Measurements from ENCODE around the gene GMDS.
A peak's percentile ranks its signal among the peaks of the same experiment; 100 is the strongest.

The GMDS gene

DNA sequence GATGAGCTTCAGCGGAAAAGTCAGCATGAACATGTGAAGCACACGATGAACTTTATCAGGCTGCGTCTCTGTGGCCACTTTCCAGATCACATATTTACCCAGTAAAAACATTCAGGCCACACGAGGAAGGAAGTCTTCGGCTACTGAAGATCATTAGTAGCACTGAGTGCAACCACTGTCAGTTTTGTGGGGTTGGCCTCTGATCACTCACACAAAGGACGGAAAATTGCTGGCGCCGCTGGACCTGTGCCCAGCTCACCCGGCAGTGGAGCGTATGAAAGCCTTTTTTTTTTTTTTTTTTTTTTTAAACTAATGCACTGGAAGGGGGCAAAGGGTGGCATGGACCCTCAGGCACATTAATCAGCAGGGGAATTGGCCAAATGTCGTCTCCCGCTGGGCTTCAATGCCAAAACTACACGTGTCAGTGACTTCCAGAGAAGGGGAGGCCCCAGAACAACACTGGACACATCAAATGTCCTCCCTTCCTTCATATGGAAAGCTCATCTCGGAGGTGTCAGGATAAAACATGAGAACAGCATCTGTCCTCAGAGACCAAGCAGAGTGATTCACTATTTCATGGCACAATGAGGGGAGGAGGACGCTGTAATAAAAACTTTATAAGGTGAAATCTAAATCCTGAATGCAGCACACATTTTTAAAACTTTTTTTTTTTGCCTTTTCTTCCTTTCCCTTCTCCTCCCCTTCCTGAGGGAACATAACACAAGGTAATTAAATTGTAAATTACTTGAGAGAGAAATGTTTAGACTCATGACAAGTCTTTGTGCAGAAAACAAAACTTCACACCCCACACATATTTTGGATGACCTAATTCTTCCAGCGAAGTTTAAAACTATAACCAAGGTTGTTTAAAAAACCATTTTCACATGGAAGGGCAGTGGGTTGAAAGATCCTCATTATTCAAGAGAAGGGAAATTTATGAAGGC, 412.3 kb downstream of the GMDS start:
- Histone ChIP-seq H3K4me3 (ENCODE audit: low read length, poor library complexity, severe bottlenecking) (no peak overlapping the region), H3K79me2 (ENCODE audit: insufficient read depth, low read length) (no peaks in the 10 kb centered on the region), H4K20me1 (ENCODE audit: insufficient read depth, low read length, poor library complexity, severe bottlenecking) (no peaks in the 10 kb centered on the region), H3K9me3 (ENCODE audit: insufficient read depth, low read depth, low read length) (peaks cover 7% of the 10 kb centered on the region; the same call in 1 of the 2 replicates), H3K4me1 (ENCODE audit: insufficient read depth, low read length, poor library complexity, severe bottlenecking) (peaks cover 27% of the 10 kb centered on the region), H2AFZ (ENCODE audit: low read length) (no peak overlapping the region), H3K36me3 (ENCODE audit: insufficient read depth, low read length) (peaks cover 4% of the 10 kb centered on the region; the same call in 1 of the 2 replicates), H3K4me2 (ENCODE audit: low read depth, low read length, poor library complexity, severe bottlenecking) (peak overlapping the region; percentile 40), H3K27me3 (ENCODE audit: insufficient read depth, low read length, poor library complexity, severe bottlenecking) (no peaks in the 10 kb centered on the region), H3K9ac (ENCODE audit: low read depth, low read length, poor library complexity, severe bottlenecking) (peak overlapping the region; percentile 43), H3F3A (ENCODE audit: low read depth) (no peaks in the 10 kb centered on the region), H3K9me2 (replicated peaks; ENCODE audit: low read depth, low read length) (no peaks in the 10 kb centered on the region)
- TF ChIP-seq, protein P1, sequence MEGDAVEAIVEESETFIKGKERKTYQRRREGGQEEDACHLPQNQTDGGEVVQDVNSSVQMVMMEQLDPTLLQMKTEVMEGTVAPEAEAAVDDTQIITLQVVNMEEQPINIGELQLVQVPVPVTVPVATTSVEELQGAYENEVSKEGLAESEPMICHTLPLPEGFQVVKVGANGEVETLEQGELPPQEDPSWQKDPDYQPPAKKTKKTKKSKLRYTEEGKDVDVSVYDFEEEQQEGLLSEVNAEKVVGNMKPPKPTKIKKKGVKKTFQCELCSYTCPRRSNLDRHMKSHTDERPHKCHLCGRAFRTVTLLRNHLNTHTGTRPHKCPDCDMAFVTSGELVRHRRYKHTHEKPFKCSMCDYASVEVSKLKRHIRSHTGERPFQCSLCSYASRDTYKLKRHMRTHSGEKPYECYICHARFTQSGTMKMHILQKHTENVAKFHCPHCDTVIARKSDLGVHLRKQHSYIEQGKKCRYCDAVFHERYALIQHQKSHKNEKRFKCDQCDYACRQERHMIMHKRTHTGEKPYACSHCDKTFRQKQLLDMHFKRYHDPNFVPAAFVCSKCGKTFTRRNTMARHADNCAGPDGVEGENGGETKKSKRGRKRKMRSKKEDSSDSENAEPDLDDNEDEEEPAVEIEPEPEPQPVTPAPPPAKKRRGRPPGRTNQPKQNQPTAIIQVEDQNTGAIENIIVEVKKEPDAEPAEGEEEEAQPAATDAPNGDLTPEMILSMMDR (conservative IDR thresholded peaks at IDR 0.05; ENCODE audit: low read length): no peak
- TF ChIP-seq EZH2phosphoT487 (IDR thresholded peaks at IDR 0.05; ENCODE audit: borderline replicate concordance): no peak

DNA sequence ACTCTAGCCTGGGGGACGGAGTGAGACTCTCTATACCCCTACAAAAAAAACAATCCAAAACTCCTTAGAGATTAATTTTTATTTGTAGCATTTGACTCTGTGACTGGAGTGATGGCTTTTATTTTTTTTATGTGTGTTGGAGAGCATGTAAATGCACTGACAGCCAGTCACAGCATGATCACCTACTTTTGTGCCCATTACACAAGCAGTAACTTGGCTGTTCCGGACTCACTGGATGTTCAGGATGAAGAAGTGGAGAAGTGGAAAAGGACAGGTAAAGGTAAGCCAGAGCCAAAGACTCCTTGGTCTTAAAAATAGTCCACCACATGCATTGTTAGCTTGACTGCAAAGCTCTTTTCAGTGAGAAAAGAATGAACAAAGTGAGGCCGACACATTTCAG, 413.0 kb downstream of the GMDS start:
- Histone ChIP-seq H3F3A (ENCODE audit: low read depth) (no peaks in the 10 kb centered on the region), H3K36me3 (ENCODE audit: insufficient read depth, low read length) (peaks cover 4% of the 10 kb centered on the region; the same call in 1 of the 2 replicates), H2AFZ (ENCODE audit: low read length) (no peak overlapping the region), H3K79me2 (ENCODE audit: insufficient read depth, low read length) (no peaks in the 10 kb centered on the region), H3K9ac (ENCODE audit: low read depth, low read length, poor library complexity, severe bottlenecking) (peak overlapping the region; percentile 43), H4K20me1 (ENCODE audit: insufficient read depth, low read length, poor library complexity, severe bottlenecking) (no peaks in the 10 kb centered on the region), H3K9me2 (replicated peaks; ENCODE audit: low read depth, low read length) (no peaks in the 10 kb centered on the region), H3K27me3 (ENCODE audit: insufficient read depth, low read length, poor library complexity, severe bottlenecking) (no peaks in the 10 kb centered on the region), H3K4me3 (ENCODE audit: low read length, poor library complexity, severe bottlenecking) (no peak overlapping the region), H3K4me2 (ENCODE audit: low read depth, low read length, poor library complexity, severe bottlenecking) (peak overlapping the region; percentile 40), H3K4me1 (ENCODE audit: insufficient read depth, low read length, poor library complexity, severe bottlenecking) (peaks cover 20% of the 10 kb centered on the region), H3K9me3 (ENCODE audit: insufficient read depth, low read depth, low read length) (peaks cover 15% of the 10 kb centered on the region; the same call in 1 of the 2 replicates)
- TF ChIP-seq, protein P1 (conservative IDR thresholded peaks at IDR 0.05; ENCODE audit: low read length): no peak
- TF ChIP-seq EZH2phosphoT487 (IDR thresholded peaks at IDR 0.05; ENCODE audit: borderline replicate concordance): no peak

DNA sequence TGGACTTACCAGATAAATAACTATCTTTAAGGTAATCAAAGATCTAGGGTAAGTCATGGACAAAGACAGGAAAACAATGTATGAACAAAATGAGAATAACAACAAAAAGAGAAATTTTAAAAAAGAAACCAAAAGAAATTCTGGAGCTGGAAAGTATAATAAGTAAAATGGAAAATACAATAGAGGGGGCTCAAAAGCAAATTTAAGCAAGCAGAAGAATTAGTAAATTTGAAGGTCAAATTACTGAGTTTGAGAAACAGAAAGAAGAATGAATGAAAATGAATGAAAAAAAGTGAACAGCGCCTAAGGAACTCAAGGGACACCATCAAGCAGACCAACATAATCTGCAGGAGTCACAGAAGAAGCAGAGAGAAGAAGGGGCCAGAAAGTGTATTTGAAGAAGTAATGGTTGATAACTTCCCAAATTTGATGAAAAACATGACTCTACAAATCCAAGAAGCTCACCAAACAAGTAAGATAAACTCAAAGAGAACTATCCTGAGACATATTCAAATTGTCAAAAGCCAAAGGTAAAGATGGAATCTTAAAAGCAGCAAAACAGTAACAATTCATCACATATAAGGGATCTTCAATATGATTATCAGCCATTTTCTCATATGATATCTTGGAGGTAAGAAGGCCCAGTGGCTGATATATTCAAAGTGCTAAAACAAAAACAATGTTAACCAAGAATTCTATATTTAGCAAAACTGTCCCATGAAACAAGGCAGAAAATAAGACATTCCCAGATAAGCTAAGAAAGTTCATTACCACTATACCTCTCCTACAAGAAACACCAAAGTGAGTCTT, 417.2 kb downstream of the GMDS start:
- Histone ChIP-seq H3K4me1 (ENCODE audit: insufficient read depth, low read length, poor library complexity, severe bottlenecking) (peaks cover 14% of the 10 kb centered on the region), H3K4me3 (ENCODE audit: low read length, poor library complexity, severe bottlenecking) (no peak overlapping the region), H3K9ac (ENCODE audit: low read depth, low read length, poor library complexity, severe bottlenecking) (no peak overlapping the region), H3K79me2 (ENCODE audit: insufficient read depth, low read length) (no peaks in the 10 kb centered on the region), H3K4me2 (ENCODE audit: low read depth, low read length, poor library complexity, severe bottlenecking) (no peak overlapping the region), H3K9me2 (replicated peaks; ENCODE audit: low read depth, low read length) (no peaks in the 10 kb centered on the region), H4K20me1 (ENCODE audit: insufficient read depth, low read length, poor library complexity, severe bottlenecking) (no peaks in the 10 kb centered on the region), H3K27me3 (ENCODE audit: insufficient read depth, low read length, poor library complexity, severe bottlenecking) (no peaks in the 10 kb centered on the region), H3K36me3 (ENCODE audit: insufficient read depth, low read length) (peaks cover 4% of the 10 kb centered on the region; the same call in 1 of the 2 replicates), H3F3A (ENCODE audit: low read depth) (no peaks in the 10 kb centered on the region), H3K9me3 (ENCODE audit: insufficient read depth, low read depth, low read length) (peaks cover 16% of the 10 kb centered on the region; the same call in 1 of the 2 replicates), H2AFZ (ENCODE audit: low read length) (no peak overlapping the region)
- TF ChIP-seq, protein P1 (conservative IDR thresholded peaks at IDR 0.05; ENCODE audit: low read length): no peak
- TF ChIP-seq EZH2phosphoT487 (IDR thresholded peaks at IDR 0.05; ENCODE audit: borderline replicate concordance): no peak

All from Loucy (cell line).